Activated naive CD8-positive, alpha-beta T cell treated with anti-CD3 and anti-CD28 coated beads, Interleukin-2, amount 50 U/mL, for 24 hours (primary cell): ENCODE results near the gene NIN.

Experiments
- ATAC-seq: fragments of 150-1000 bp; cut with Tn5 transposase; one replicate; pipeline ENCODE4 v1.10.0; 2021
- DNase-seq: peaks from one replicate; pipeline ENCODE4 v3.0.0; 2021
- H3K27ac Mint-ChIP-seq: one replicate; pipeline ENCODE4 v1.8.0; 2021; ENCODE audit warnings: mild to moderate bottlenecking, mixed read lengths
- H3K27me3 Mint-ChIP-seq: one replicate; pipeline ENCODE4 v1.8.0; 2021; ENCODE audit warnings: mixed read lengths
- H3K36me3 Mint-ChIP-seq: one replicate; pipeline ENCODE4 v1.8.0; 2021; ENCODE audit warnings: low read depth, mixed read lengths
- H3K4me1 Mint-ChIP-seq: one replicate; pipeline ENCODE4 v1.8.0; 2021; ENCODE audit warnings: mixed read lengths
- H3K4me3 Mint-ChIP-seq: one replicate; pipeline ENCODE4 v1.8.0; 2021; ENCODE audit warnings: mild to moderate bottlenecking, moderate library complexity, mixed read lengths
- H3K9me3 Mint-ChIP-seq: one replicate; pipeline ENCODE4 v1.8.0; 2021; ENCODE audit warnings: mixed read lengths

Gene NIN

DNA sequence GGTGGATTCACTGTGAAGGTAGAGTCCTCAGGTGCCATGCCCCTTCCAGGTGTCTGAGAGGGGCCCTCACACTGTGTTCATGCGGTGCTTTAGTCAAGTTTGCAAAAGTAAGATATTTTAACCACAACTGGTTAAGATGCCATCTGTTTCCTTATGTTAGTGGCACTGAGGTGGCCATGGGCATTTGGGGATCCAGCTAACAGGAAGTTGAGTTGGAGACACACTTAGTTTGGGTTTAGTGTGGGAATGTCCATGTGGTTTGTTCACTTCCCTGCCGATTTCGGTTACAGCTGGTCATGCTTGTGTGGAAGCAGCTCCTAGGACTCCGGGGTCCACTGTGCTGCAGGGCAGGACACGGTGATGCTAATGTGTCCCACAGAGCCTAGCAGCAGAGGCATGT is 23.6 kb upstream of the NIN start:
- no peaks in the 10 kb centered on the region for H3K27me3 Mint-ChIP-seq
- H3K4me1 Mint-ChIP-seq, result peaks cover 8% of the 10 kb centered on the region
- H3K36me3 Mint-ChIP-seq, result no peaks in the 10 kb centered on the region
- no peak overlapping the region for H3K27ac Mint-ChIP-seq
- no peak overlapping the region for H3K4me3 Mint-ChIP-seq
- DNase-seq, result no peak
- H3K9me3 Mint-ChIP-seq, result no peaks in the 10 kb centered on the region
- no peak for ATAC-seq

DNA sequence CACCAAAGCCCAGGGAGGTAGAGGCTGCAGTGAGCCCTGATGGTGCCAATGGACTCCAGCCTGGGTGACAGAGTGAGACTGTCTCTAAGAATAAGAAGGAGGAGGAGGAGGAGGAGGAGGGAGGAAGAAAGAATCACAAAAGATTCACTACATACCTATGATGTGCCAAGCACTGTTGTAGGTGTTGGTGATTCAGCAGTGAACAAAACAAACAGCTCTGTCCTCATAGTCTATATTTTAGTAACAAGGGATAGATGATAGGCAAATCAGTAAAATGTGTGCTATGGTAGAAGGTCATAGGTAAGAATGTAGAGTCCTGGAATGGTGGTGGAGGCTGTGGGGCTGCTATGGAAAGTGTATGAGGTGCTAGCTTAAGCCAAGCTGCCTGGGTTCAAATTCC is 22.9 kb upstream of the NIN start:
- Mint-ChIP-seq H3K4me1 (peaks cover 2% of the 10 kb centered on the region), H3K4me3 (no peak overlapping the region), H3K36me3 (no peaks in the 10 kb centered on the region), H3K9me3 (no peaks in the 10 kb centered on the region), H3K27ac (no peak overlapping the region), H3K27me3 (no peaks in the 10 kb centered on the region)
- no peak for DNase-seq
- ATAC-seq, result peak; percentile 24

- H3K4me3 Mint-ChIP-seq, result no peak overlapping the region
- no peaks in the 10 kb centered on the region for H3K36me3 Mint-ChIP-seq
- no peak for ATAC-seq
- no peaks in the 10 kb centered on the region for H3K27me3 Mint-ChIP-seq
- no peak for DNase-seq
- no peaks in the 10 kb centered on the region for H3K4me1 Mint-ChIP-seq
- H3K27ac Mint-ChIP-seq, result no peak overlapping the region
- H3K9me3 Mint-ChIP-seq, result no peaks in the 10 kb centered on the region
Measured at GRCh38 chr14:50846226-50846880, 15.4 kb upstream of the NIN start.

GRCh38 chr14:50845166-50845565 is 14.2 kb upstream of the NIN start:
- no peak for ATAC-seq
- no peak overlapping the region for H3K27ac Mint-ChIP-seq
- no peaks in the 10 kb centered on the region for H3K9me3 Mint-ChIP-seq
- H3K4me1 Mint-ChIP-seq, result no peaks in the 10 kb centered on the region
- H3K27me3 Mint-ChIP-seq, result no peaks in the 10 kb centered on the region
- H3K4me3 Mint-ChIP-seq, result no peak overlapping the region
- no peak for DNase-seq
- no peaks in the 10 kb centered on the region for H3K36me3 Mint-ChIP-seq

DNA sequence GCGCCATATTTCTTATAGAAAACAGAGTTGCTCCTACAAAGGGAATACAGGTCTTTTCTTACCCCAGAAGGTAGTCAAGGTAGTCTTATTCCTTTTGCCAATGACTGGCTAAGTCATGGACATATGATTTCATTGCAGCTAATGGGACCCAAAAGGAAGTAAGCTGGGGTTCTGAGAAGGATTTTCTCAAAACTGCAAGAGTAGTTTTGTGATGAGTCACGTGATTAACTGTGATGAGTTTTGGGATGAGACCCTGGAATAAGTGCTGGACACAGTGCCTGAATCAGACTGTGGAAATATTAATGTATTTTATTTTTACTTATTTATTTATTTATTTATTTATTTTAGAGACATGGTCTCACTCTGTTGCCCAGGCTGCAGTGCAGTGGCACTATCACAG is 13.4 kb upstream of the NIN start:
- Mint-ChIP-seq H3K27me3 (no peaks in the 10 kb centered on the region), H3K9me3 (no peaks in the 10 kb centered on the region), H3K36me3 (no peaks in the 10 kb centered on the region), H3K4me3 (no peak overlapping the region), H3K4me1 (no peaks in the 10 kb centered on the region), H3K27ac (no peak overlapping the region)
- no peak for ATAC-seq
- DNase-seq, result no peak

GRCh38 chr14:50839691-50840090 is 8.7 kb upstream of the NIN start:
- Mint-ChIP-seq H3K4me1 (peaks cover 31% of the 10 kb centered on the region), H3K36me3 (no peaks in the 10 kb centered on the region), H3K27ac (no peak overlapping the region), H3K4me3 (no peak overlapping the region), H3K27me3 (no peaks in the 10 kb centered on the region), H3K9me3 (no peaks in the 10 kb centered on the region)
- ATAC-seq (no peak), DNase-seq (no peak)

DNA sequence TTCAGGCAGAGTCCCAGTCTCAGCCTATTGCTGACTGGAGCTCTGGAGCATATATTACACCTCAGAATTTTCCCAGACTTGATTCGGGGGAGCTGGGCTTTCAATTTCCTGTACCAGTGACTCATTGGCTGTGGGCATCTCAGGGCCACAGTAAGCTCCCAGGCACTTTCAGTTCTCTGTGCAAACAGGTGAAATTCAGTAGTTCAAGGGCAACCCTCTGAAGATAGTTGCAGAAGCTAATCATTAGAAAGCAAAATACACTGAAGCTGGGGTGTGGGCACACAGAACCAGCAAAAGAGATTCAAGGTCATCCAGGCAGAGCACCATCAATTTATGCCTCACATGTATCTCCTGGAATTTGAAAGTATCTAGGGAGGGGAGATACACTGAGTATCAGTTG is 8.1 kb upstream of the NIN start:
- DNase-seq (no peak), ATAC-seq (peak; percentile 88)
- Mint-ChIP-seq H3K4me1 (peaks cover 35% of the 10 kb centered on the region), H3K27ac (peak overlapping the region; percentile 12), H3K27me3 (no peaks in the 10 kb centered on the region), H3K36me3 (no peaks in the 10 kb centered on the region), H3K9me3 (no peaks in the 10 kb centered on the region), H3K4me3 (no peak overlapping the region)

DNA sequence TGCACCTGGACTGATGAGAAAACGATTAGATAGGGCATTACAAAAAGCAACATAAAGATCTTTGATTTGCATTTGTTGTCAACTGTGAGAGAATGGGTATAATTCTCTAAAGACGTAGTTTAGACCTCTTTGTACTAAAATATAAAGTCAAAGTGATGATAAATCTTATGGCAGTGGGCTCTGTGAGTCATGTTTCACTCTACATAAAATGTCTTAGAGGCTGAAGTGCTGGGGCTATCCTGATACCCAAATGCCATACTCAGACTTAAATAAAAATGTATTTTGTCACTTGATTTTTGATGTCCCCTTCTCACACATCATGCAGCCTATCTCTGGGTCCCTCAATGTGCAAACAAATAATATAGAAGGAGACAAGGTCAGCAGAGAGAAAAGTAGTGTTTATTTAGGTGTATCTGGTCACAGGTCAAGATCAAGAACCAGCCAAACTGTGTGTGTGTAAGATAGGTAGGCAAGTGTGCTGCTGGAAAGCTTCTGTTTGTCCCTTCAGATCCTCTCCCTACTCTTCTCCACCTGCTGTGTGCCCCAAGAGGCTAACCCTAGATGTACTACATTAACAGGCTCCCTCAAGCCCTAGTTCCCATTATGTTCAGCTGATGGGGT is 7.0 kb upstream of the NIN start:
- Mint-ChIP-seq H3K4me3 (no peak overlapping the region), H3K27ac (no peak overlapping the region), H3K36me3 (no peaks in the 10 kb centered on the region), H3K9me3 (no peaks in the 10 kb centered on the region), H3K27me3 (no peaks in the 10 kb centered on the region), H3K4me1 (peaks cover 43% of the 10 kb centered on the region)
- ATAC-seq (peak; percentile 47), DNase-seq (no peak)

DNA sequence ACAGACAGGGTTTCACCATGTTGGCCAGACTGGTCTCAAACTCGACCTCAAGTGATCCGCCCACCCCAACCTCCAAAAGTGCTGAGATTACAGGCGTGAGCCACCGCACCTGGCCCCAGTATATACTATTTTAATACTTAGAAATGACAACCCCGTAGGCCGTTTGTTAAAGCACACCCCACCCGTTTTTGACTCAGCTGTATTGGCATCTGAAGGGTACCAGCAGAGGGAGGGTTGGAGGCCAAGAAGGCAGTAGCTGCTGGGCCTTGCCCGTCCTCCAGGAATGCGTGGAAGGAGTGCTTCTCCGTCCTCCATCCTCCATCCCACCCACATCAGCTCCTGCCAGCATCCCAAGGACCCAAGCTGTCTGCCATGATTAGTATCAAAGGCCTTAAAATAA is 6.3 kb upstream of the NIN start:
- DNase-seq (no peak), ATAC-seq (no peak)
- no peaks in the 10 kb centered on the region for H3K27me3 Mint-ChIP-seq
- H3K4me1 Mint-ChIP-seq, result peaks cover 48% of the 10 kb centered on the region
- no peaks in the 10 kb centered on the region for H3K9me3 Mint-ChIP-seq
- no peak overlapping the region for H3K27ac Mint-ChIP-seq
- no peaks in the 10 kb centered on the region for H3K36me3 Mint-ChIP-seq
- no peak overlapping the region for H3K4me3 Mint-ChIP-seq

GRCh38 chr14:50836515-50836914 is 5.6 kb upstream of the NIN start:
- ATAC-seq (no peak), DNase-seq (no peak)
- Mint-ChIP-seq H3K4me1 (peaks cover 55% of the 10 kb centered on the region), H3K36me3 (no peaks in the 10 kb centered on the region), H3K27ac (no peak overlapping the region), H3K4me3 (no peak overlapping the region), H3K27me3 (no peaks in the 10 kb centered on the region), H3K9me3 (no peaks in the 10 kb centered on the region)

DNA sequence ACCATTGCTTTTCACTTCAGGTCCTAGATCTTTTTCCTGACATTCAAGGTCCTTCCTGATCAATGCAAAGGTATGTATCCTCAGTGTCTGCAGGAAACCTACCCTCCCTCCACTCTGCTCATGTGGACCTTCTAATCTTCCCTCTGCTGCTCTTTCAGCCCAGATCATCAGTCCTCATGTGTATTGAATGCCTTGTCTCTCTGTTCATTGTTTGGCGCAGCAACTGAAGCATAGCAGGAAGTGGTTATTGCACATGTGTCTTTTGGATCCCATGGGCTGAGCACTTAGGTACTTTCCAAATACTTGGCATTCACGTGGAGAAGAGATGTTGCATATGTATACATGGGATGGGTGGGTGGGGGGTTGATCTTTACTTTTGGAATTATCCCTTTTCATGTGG is 4.3 kb upstream of the NIN start:
- Mint-ChIP-seq H3K36me3 (no peaks in the 10 kb centered on the region), H3K4me3 (no peak overlapping the region), H3K4me1 (peaks cover 58% of the 10 kb centered on the region), H3K27me3 (no peaks in the 10 kb centered on the region), H3K9me3 (no peaks in the 10 kb centered on the region), H3K27ac (no peak overlapping the region)
- ATAC-seq (no peak), DNase-seq (no peak)

- Mint-ChIP-seq H3K9me3 (no peaks in the 10 kb centered on the region), H3K27me3 (no peaks in the 10 kb centered on the region), H3K27ac (no peak overlapping the region), H3K4me3 (no peak overlapping the region), H3K4me1 (peaks cover 59% of the 10 kb centered on the region), H3K36me3 (no peaks in the 10 kb centered on the region)
- DNase-seq (no peak), ATAC-seq (no peak)
Measured at GRCh38 chr14:50834802-50835276, 3.9 kb upstream of the NIN start.

- DNase-seq (no peak), ATAC-seq (no peak)
- Mint-ChIP-seq H3K27me3 (no peaks in the 10 kb centered on the region), H3K36me3 (no peaks in the 10 kb centered on the region), H3K4me1 (peaks cover 64% of the 10 kb centered on the region), H3K27ac (no peak overlapping the region), H3K9me3 (no peaks in the 10 kb centered on the region), H3K4me3 (no peak overlapping the region)
Measured at GRCh38 chr14:50832935-50833630, 2.1 kb upstream of the NIN start.

DNA sequence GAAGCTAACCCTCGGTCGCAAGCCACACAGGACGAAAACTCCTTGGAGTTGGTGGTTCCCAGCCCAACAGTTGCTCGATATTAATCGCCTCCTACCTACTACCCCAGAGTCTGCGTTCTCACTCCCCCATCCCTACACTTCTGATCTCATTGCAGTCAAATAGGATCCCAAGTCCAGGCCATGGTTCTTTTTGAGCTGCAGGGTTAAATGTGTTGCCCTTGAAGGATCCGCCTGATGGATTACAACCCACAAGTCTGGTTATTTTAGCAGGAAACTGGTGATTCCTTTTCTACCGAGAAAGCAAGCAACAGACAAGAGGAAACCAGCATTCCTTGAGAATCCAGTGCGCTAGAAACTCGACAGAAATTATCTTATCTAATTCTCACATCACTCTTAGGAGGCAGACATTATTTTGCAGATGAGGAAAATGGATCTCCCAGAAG is 785 bp upstream of the NIN start:
- no peak for DNase-seq
- Mint-ChIP-seq H3K27ac (peak overlapping the region; percentile 86), H3K4me1 (peaks cover 64% of the 10 kb centered on the region), H3K9me3 (no peaks in the 10 kb centered on the region), H3K36me3 (peaks cover 4% of the 10 kb centered on the region), H3K27me3 (no peaks in the 10 kb centered on the region), H3K4me3 (peak overlapping the region; percentile 85)
- ATAC-seq, result no peak
